Measurements from ENCODE around the gene ARMC8.
A peak's percentile ranks its signal among the peaks of the same experiment; 100 is the strongest.

ARMC8 gene

DNA sequence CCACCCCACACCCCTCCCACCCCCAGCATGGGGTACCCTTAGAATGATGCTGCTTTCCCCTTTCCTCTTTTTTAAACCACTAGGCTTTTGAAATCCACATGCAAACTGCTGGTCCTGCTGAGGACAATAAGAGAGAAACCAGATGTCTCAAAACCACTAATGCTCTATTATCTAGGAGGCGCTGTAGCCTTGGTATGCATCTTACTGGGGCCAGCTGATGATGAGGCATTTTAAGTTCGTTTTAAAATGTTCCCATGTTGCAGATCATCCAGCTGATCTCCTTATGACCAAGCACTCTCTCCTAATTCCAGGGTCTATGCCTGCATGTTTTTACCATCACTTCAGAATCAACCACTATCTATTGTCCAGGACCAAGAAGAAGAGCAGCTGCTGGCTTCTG lies 141.2 kb downstream of the ARMC8 start:
- H3K4me1 ChIP-seq (ENCODE audit: control insufficient read depth, insufficient read depth, low read length): no peaks in the 10 kb centered on the region
- H3K9ac ChIP-seq (ENCODE audit: low read length): no peak overlapping the region
- H3K36me3 ChIP-seq (ENCODE audit: control insufficient read depth, insufficient read depth, low read length): no peaks in the 10 kb centered on the region
- H3K27me3 ChIP-seq (ENCODE audit: control insufficient read depth, insufficient read depth, low read length): no peaks in the 10 kb centered on the region
- no peak overlapping the region for H3K4me3 ChIP-seq (ENCODE audit: low read length)
- no peak overlapping the region for H3K27ac ChIP-seq (ENCODE audit: low read depth, low read length)

DNA sequence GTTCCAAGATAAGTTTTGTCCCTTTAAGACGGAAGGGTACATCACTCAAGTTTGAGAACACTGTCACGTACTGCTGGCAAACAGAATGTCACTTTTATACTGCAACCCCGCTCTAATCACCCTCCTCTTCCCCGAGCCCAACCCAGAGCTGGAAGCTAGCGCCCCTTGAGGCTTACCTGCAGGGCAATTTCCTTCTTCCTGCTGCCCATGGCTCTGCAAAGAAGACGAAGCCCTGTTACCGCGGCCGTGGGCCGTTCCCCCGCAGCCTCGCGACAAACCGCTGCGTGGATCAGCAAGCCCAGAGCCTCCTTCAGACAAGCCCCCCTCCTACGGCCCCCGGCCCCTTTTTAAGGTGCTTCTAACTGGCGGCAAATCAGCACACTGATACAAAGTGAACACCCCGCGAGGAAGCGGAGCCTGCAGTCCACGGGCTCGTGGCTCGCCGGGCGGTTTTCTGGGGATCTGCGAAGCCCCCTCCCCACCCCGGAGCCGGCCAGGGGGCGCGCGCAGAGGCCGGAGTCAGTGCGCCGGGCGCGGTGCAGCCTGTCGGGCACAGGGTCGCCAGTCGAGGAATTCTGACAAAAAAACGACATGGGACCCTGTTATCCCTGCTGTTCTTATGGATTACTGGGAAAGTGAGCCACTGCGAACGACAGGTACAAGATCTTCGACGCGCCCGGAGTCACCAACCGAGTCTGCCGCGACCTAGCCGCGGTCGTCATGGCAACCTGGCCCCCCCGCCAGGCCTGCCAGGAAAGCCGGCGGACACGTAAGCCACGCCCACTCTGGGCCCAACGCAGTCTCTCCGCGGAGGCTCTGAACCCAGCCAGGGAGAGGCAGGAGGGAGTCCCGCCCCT lies 142.3 kb downstream of the ARMC8 start, which contains the start of gene NME9:
Gene NME9 (minus strand): TSS at position 725 of the 857 bp plus-strand sequence. CDS start 516 bp downstream, at position 209.
- Histone ChIP-seq H3K27ac (ENCODE audit: low read depth, low read length) (peak within 1 kb of the TSS; percentile 37), H3K27me3 (ENCODE audit: control insufficient read depth, insufficient read depth, low read length) (no peaks in the 10 kb centered on the region), H3K9ac (ENCODE audit: low read length) (peak within 1 kb of the TSS; percentile 17), H3K36me3 (ENCODE audit: control insufficient read depth, insufficient read depth, low read length) (no peaks in the 10 kb centered on the region), H3K4me1 (ENCODE audit: control insufficient read depth, insufficient read depth, low read length) (no peaks in the 10 kb centered on the region), H3K4me3 (ENCODE audit: low read length) (peak within 1 kb of the TSS; percentile 87)

DNA sequence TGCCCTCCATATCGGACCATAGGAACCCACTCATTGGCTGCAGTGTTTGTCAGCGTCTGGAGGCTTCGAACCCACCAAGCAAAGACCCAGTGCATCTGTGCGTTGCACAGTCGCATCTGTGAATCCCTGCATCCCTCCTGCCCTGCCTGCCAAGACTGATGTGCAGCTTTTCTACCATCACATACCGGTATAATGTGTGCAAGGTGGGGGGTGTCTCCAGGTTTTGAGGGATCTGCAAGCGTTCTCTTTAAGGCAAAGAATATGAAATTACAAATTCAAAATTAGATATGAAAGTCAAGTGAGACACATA lies 142.8 kb downstream of the ARMC8 start:
- H3K27me3 ChIP-seq (ENCODE audit: control insufficient read depth, insufficient read depth, low read length): no peaks in the 10 kb centered on the region
- no peak overlapping the region for H3K9ac ChIP-seq (ENCODE audit: low read length)

DNA sequence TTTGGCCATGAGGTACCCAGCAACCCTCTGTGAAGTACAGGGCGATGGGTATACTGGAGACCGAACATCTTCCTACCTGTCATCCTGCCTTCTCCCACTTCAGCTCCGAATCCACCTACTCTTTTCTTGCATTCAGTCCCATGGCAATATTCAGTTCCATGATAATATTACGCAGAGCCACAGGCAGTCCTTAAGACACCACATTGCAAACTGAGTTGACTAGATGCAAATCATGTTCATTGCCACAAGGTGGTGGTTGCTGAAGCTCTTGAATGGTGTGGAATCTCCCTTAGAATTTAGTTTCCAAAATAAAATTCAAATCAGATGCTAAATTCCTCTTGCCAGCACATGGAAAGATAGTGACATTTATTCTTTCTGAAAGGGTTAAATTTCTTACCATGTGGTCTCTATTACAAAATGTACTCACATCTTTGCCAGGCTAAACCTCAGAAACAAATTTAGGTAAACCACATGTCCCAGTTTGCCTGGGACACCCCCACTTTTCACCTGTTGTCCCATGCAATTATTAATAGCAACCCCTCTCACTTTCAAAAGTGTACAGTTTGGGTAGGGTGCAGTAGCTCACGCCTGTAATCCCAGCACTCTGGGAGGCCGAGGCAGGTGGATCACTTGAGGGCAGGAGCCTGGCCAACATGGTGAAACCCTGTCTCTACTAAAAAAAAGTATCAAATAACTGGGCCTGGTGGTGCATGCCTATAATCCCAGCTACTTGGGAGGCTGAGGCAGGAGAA lies 144.2 kb downstream of the ARMC8 start:
- H3K27me3 ChIP-seq (ENCODE audit: control insufficient read depth, insufficient read depth, low read length): no peaks in the 10 kb centered on the region
- H3K27ac ChIP-seq (ENCODE audit: low read depth, low read length): no peak overlapping the region
- H3K9ac ChIP-seq (ENCODE audit: low read length): no peak overlapping the region
- H3K36me3 ChIP-seq (ENCODE audit: control insufficient read depth, insufficient read depth, low read length): no peaks in the 10 kb centered on the region
- H3K4me1 ChIP-seq (ENCODE audit: control insufficient read depth, insufficient read depth, low read length): no peaks in the 10 kb centered on the region
- H3K4me3 ChIP-seq (ENCODE audit: low read length): no peak overlapping the region

More for the DNA sequence above, 142.8 kb downstream of the ARMC8 start:
- Histone ChIP-seq H3K27ac (ENCODE audit: low read depth, low read length) (no peak overlapping the region), H3K4me3 (ENCODE audit: low read length) (peak overlapping the region; percentile 87), H3K4me1 (ENCODE audit: control insufficient read depth, insufficient read depth, low read length) (no peaks in the 10 kb centered on the region), H3K36me3 (ENCODE audit: control insufficient read depth, insufficient read depth, low read length) (no peaks in the 10 kb centered on the region)

DNA sequence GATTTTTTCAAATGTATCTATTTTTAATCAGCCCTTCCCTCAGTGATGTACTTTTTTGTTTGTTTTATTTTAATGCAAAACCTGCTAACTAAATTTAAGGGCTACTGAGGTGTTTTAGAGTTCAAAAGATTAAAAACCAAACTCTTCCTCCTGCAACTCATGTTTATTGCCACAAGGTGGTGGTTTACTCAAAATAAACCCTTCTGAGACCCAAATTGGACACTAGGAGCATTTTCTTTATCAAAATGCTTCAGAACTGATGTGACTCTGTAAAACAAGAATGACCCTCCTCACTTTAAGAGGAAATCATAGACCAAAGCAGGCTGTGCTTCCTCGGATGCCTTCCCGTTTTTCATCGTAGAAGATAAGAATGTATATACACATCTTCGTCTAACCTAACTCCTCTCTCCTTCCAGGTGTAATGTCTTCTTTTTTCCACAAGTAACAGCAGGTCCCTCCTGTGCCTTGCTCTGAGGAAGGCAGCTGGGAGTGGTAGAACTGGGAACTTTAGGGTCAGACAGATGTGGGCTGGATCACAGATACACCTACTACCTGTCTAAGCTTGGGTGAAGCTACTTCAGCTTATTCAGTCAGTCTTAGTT lies 145.5 kb downstream of the ARMC8 start:
- Histone ChIP-seq H3K9ac (ENCODE audit: low read length) (no peak overlapping the region), H3K27ac (ENCODE audit: low read depth, low read length) (no peak overlapping the region), H3K27me3 (ENCODE audit: control insufficient read depth, insufficient read depth, low read length) (no peaks in the 10 kb centered on the region), H3K4me3 (ENCODE audit: low read length) (no peak overlapping the region), H3K4me1 (ENCODE audit: control insufficient read depth, insufficient read depth, low read length) (no peaks in the 10 kb centered on the region), H3K36me3 (ENCODE audit: control insufficient read depth, insufficient read depth, low read length) (no peaks in the 10 kb centered on the region)

DNA sequence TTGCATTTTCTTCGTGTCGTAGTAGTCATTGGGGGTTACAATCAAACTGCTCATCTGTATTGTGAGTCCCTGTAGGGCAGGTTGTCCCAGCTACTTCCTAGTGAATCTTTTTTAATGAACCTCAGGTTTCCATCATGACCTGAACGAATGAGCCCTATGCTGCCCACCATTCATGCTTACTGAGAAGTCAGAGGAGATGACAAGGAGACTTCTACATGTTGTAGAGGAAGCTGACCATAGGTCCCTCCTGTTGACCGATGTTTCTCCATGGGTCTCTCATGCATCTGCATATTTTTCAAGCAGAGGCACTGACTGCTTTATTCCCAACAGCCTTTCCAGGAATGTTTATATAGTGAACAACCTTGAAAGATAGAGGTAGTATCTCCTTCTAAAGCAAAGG lies 147.5 kb downstream of the ARMC8 start:
- Histone ChIP-seq H3K9ac (ENCODE audit: low read length) (no peak overlapping the region), H3K27me3 (ENCODE audit: control insufficient read depth, insufficient read depth, low read length) (no peaks in the 10 kb centered on the region), H3K27ac (ENCODE audit: low read depth, low read length) (no peak overlapping the region), H3K4me1 (ENCODE audit: control insufficient read depth, insufficient read depth, low read length) (no peaks in the 10 kb centered on the region), H3K36me3 (ENCODE audit: control insufficient read depth, insufficient read depth, low read length) (no peaks in the 10 kb centered on the region), H3K4me3 (ENCODE audit: low read length) (no peak overlapping the region)

DNA sequence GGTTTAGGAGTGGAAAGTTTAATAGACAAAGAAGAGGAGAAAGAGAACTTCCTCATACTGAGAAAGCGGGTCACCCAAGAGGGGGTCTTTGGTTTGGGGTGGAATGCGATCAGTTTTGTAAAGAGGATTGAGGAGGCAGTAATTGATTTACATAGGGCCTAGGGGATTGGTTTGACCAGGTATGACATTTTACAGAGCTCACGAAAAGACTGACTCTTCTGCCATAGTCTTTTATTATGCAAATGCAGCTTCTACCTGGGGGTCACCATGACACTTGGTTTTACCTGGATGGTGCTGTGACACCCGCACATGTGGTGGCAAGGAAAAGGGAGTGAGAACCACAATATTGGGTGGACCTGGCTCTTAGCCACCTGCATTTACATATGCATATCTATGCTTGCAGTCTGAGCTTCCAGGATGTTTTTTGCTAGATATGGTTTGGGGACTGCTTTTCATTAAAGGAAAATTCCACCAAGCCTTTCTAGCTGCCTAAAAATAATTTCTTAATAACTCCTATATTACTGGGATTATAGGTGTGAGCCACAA lies 149.4 kb downstream of the ARMC8 start:
- Histone ChIP-seq H3K27ac (ENCODE audit: low read depth, low read length) (no peak overlapping the region), H3K9ac (ENCODE audit: low read length) (no peak overlapping the region), H3K27me3 (ENCODE audit: control insufficient read depth, insufficient read depth, low read length) (no peaks in the 10 kb centered on the region), H3K4me3 (ENCODE audit: low read length) (no peak overlapping the region), H3K36me3 (ENCODE audit: control insufficient read depth, insufficient read depth, low read length) (no peaks in the 10 kb centered on the region), H3K4me1 (ENCODE audit: control insufficient read depth, insufficient read depth, low read length) (no peaks in the 10 kb centered on the region)

DNA sequence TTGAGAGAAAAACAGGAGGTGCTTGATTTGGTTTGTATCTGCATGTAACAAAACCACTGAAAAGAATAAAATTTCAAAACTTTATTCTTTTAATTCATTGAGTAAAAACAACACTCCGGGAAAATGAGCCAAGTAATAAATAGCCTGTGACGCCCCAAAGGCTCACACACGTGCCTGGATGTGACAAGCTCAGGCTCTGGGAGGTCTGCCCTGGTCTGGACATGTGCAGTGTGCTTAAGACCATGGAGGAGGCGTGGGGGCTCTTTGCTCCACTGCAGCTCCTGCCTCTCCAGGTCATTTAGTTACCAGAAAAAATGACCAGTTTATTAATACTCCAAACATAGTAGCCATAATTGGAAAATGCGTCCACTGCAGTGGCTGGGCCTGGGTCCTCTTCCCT lies 151.1 kb downstream of the ARMC8 start:
- Histone ChIP-seq H3K27ac (ENCODE audit: low read depth, low read length) (no peak overlapping the region), H3K9ac (ENCODE audit: low read length) (no peak overlapping the region), H3K36me3 (ENCODE audit: control insufficient read depth, insufficient read depth, low read length) (no peaks in the 10 kb centered on the region), H3K27me3 (ENCODE audit: control insufficient read depth, insufficient read depth, low read length) (no peaks in the 10 kb centered on the region), H3K4me1 (ENCODE audit: control insufficient read depth, insufficient read depth, low read length) (no peaks in the 10 kb centered on the region), H3K4me3 (ENCODE audit: low read length) (no peak overlapping the region)

DNA sequence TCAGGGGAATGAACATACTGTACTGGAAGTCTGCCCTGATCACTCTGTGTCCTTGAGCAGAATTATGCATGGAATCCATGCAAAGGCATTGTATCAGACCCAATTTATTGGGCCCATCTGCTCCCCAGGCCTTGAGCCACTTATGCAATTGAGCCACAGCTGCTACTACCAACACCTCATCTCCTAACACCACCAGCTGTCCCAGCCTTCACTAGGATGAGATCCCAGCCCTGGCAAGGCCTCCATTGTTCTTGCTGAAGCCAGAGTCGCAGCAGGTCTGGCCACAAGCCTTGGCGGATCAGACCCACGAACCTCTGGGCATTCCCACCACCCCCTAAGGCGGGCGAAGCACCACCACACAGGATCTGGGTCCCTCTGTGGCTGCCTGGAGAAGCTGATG lies 151.7 kb downstream of the ARMC8 start:
- Histone ChIP-seq H3K27me3 (ENCODE audit: control insufficient read depth, insufficient read depth, low read length) (no peaks in the 10 kb centered on the region), H3K4me3 (ENCODE audit: low read length) (no peak overlapping the region), H3K27ac (ENCODE audit: low read depth, low read length) (no peak overlapping the region), H3K4me1 (ENCODE audit: control insufficient read depth, insufficient read depth, low read length) (no peaks in the 10 kb centered on the region), H3K9ac (ENCODE audit: low read length) (no peak overlapping the region), H3K36me3 (ENCODE audit: control insufficient read depth, insufficient read depth, low read length) (no peaks in the 10 kb centered on the region)

DNA sequence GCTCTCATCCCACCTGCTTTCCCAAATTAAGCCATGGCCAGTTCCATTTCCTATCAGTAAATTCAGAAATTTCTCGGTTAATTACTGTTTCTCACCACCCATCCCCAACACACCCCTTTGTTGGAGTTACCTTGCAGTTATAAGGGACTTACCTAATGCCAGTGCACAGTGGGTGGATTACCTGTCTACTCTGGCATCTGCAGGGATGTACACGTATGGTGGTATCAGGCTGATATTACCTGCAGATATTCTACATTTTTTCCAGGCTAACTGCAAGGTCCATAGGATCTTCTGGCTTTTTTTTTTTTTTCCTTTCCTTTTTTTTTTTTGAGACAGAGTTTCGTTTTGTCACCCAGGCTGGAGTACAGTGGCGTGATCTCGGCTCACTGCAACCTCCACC lies 153.4 kb downstream of the ARMC8 start:
- Histone ChIP-seq H3K36me3 (ENCODE audit: control insufficient read depth, insufficient read depth, low read length) (no peaks in the 10 kb centered on the region), H3K27me3 (ENCODE audit: control insufficient read depth, insufficient read depth, low read length) (no peaks in the 10 kb centered on the region), H3K9ac (ENCODE audit: low read length) (no peak overlapping the region), H3K4me1 (ENCODE audit: control insufficient read depth, insufficient read depth, low read length) (no peaks in the 10 kb centered on the region), H3K4me3 (ENCODE audit: low read length) (no peak overlapping the region), H3K27ac (ENCODE audit: low read depth, low read length) (no peak overlapping the region)

DNA sequence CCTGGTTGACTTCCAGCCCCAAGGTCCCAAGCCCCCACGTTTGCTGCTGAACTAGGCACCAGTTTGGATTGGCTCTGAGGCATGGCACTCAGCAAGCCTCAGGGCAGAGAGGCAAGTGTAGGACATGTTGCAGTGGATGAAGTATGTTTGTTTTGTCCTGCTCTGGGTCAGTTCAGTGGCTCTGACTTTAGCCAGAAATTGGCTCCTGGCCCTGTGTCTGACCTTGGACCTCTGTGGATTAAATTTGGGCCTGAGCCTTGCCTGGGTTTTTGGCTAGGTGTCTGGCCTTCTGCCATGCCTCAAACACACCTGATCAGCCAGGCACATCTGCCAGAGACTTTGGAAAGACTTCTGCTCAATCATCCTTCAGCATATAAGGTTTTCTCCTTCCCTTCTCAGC lies 157.7 kb downstream of the ARMC8 start:
- Histone ChIP-seq H3K4me1 (ENCODE audit: control insufficient read depth, insufficient read depth, low read length) (no peaks in the 10 kb centered on the region), H3K9ac (ENCODE audit: low read length) (no peak overlapping the region), H3K4me3 (ENCODE audit: low read length) (no peak overlapping the region), H3K36me3 (ENCODE audit: control insufficient read depth, insufficient read depth, low read length) (no peaks in the 10 kb centered on the region), H3K27me3 (ENCODE audit: control insufficient read depth, insufficient read depth, low read length) (no peaks in the 10 kb centered on the region), H3K27ac (ENCODE audit: low read depth, low read length) (no peak overlapping the region)

Measured in rectal smooth muscle tissue (tissue), 1 donor.